ELF-1 (cell line): ENCODE data around the gene KRTAP12-1.
"Not testable (repeated sequence)": the region's sequence is repeated elsewhere in the genome, so short reads cannot be mapped to it uniquely, and the experiment has no call there.

Source experiments
- DNase-seq: peaks from one replicate; pipeline ENCODE4 v3.0.0-alpha.2; 2016; ENCODE audit warnings: low read depth, low spot score

The KRTAP12-1 gene

GRCh38 chr21:44644878-44645277 is 37.1 kb downstream of the KRTAP12-1 start:
- DNase-seq: no peak

GRCh38 chr21:44643741-44644310 is 38.1 kb downstream of the KRTAP12-1 start:
- DNase-seq: no peak

GRCh38 chr21:44640761-44641160 is 41.2 kb downstream of the KRTAP12-1 start:
- no peak for DNase-seq

GRCh38 chr21:44639331-44639655 is 42.7 kb downstream of the KRTAP12-1 start:
- DNase-seq: no peak

- not testable (repeated sequence) for DNase-seq
Measured at GRCh38 chr21:44638506-44639330, 43.2 kb downstream of the KRTAP12-1 start.

GRCh38 chr21:44637851-44638348 is 44.1 kb downstream of the KRTAP12-1 start:
- DNase-seq: not testable (repeated sequence)

GRCh38 chr21:44637018-44637850 is 44.7 kb downstream of the KRTAP12-1 start, which contains the start of gene KRTAP10-10:
KRTAP10-10 (plus strand) TSS chr21:44637356; CDS start chr21:44637418, 62 bp downstream.
- DNase-seq: no peak

- DNase-seq: no peak
Measured at GRCh38 chr21:44636209-44637017, 45.5 kb downstream of the KRTAP12-1 start.

GRCh38 chr21:44632067-44632466 is 49.9 kb downstream of the KRTAP12-1 start:
- no peak for DNase-seq
